Hepatocyte (in vitro differentiated cells): Measurements from ENCODE around the gene HSF2BP. TPM values are rescaled to one million over a fixed set of nuclear protein-coding genes. Genes with fewer than 3 reads are reported as not detected.

Source experiments
- DNase-seq: peaks from one replicate; pipeline ENCODE4 v3.0.0-alpha.2; 2016; ENCODE audit warnings: low spot score
- H2AFZ ChIP-seq: fragments of 200-600 bp; sonication (generic); 2 replicates; pipeline ENCODE4 v1.6.0; 2016; ENCODE audit warnings: antibody characterized with exemption, mild to moderate bottlenecking
- H3K27ac ChIP-seq: fragments of 200-600 bp; sonication (generic); 2 replicates; pipeline ENCODE4 v1.5.1; 2016; ENCODE audit warnings: mild to moderate bottlenecking
- H3K27me3 ChIP-seq: fragments of 200-600 bp; sonication (generic); 2 replicates; pipeline ENCODE4 v1.6.1; 2016
- H3K36me3 ChIP-seq: fragments of 200-600 bp; sonication (generic); replicated peaks from 2 replicates; pipeline ENCODE4 v1.5.1; 2016; ENCODE audit warnings: low read depth; ENCODE audit not compliant: insufficient read depth
- H3K4me1 ChIP-seq: fragments of 200-600 bp; sonication (generic); 2 replicates; pipeline ENCODE4 v1.5.1; 2016; ENCODE audit warnings: mild to moderate bottlenecking, moderate library complexity; ENCODE audit not compliant: insufficient read depth
- H3K4me2 ChIP-seq: fragments of 200-600 bp; sonication (generic); 2 replicates; pipeline ENCODE4 v1.6.0; 2016
- H3K4me3 ChIP-seq: fragments of 200-600 bp; sonication (generic); 2 replicates; pipeline ENCODE4 v1.5.1; 2016; ENCODE audit warnings: mild to moderate bottlenecking
- H3K79me2 ChIP-seq: fragments of 200-600 bp; sonication (generic); 2 replicates; pipeline ENCODE4 v1.6.0; 2017; ENCODE audit warnings: mild to moderate bottlenecking
- H3K9me2 ChIP-seq: fragments of 200-600 bp; sonication (generic); replicated peaks from 2 replicates; pipeline ENCODE4 v1.6.0; 2017; ENCODE audit warnings: mild to moderate bottlenecking; ENCODE audit not compliant: insufficient read depth
- H3K9me3 ChIP-seq: fragments of 200-600 bp; sonication (generic); 2 replicates; pipeline ENCODE4 v1.5.1; 2016; ENCODE audit warnings: low read depth, mild to moderate bottlenecking
- H4K20me1 ChIP-seq: fragments of 200-600 bp; sonication (generic); 2 replicates; pipeline ENCODE4 v1.6.0; 2016; ENCODE audit warnings: mild to moderate bottlenecking; ENCODE audit not compliant: insufficient read depth, poor library complexity, severe bottlenecking
- CTCF ChIP-seq: fragments of 200-600 bp; sonication (generic); IDR thresholded peaks from 2 replicates; pipeline ENCODE4 v1.5.1; 2016; ENCODE audit warnings: antibody characterized with exemption, mild to moderate bottlenecking; ENCODE audit not compliant: poor library complexity
- EZH2 ChIP-seq: fragments of 200-600 bp; sonication (generic); IDR thresholded peaks from 2 replicates; pipeline ENCODE4 v1.6.1; 2016; ENCODE audit warnings: antibody characterized with exemption, mild to moderate bottlenecking, borderline replicate concordance
- EZH2phosphoT487 ChIP-seq: fragments of 200-600 bp; sonication (generic); IDR thresholded peaks from one replicate; pipeline ENCODE4 v1.6.1; 2018; ENCODE audit warnings: antibody characterized with exemption, mild to moderate bottlenecking, low read depth, moderate library complexity; ENCODE audit not compliant: unreplicated experiment, severe bottlenecking
- WGBS: methylation state at CpG from one replicate; pipeline ENCODE4 v1.1.6; 2016; ENCODE audit warnings: low lambda C conversion rate; ENCODE audit errors: missing lambda C conversion rate; 5-methylcytosine and 5-hydroxymethylcytosine counted together
- polyA plus RNA-seq: library from polyadenylated mRNA; unstranded; fragments of >200 nt; fragmentation: Nextera tagmentation; extraction: Ambion mirVana; gene quantifications from 2 replicates; pipeline ENCODE4 v1.2.1, GENCODE V29; 2016
- total RNA-seq: library from RNA; depleted of rRNA; stranded (reverse); fragments of >200 nt; gene quantifications from 2 replicates; pipeline ENCODE4 v1.2.3, GENCODE V29; 2014

Gene HSF2BP
- total and polyA plus RNA-seq, 2 experiments from 2014 or later: 1.3 to 1.4 TPM

GRCh38 chr21:43609501-43610340 is 49.6 kb downstream of the HSF2BP start:
- Histone ChIP-seq H4K20me1 (no peaks in the 10 kb centered on the region), H3K36me3 (no peaks in the 10 kb centered on the region), H3K9me2 (no peaks in the 10 kb centered on the region), H3K4me3 (no peak overlapping the region), H3K9me3 (no peaks in the 10 kb centered on the region), H3K4me2 (peak overlapping the region; percentile 29), H3K79me2 (no peaks in the 10 kb centered on the region), H3K27ac (peak overlapping the region; percentile 60), H3K4me1 (peaks cover 39% of the 10 kb centered on the region), H3K27me3 (no peaks in the 10 kb centered on the region), H2AFZ (no peak overlapping the region)
- peak; percentile 68 for DNase-seq
- WGBS: 50% methylated on average over 8 of the region's 8 CpGs
- TF ChIP-seq CTCF (no peak), EZH2 (no peak), EZH2phosphoT487 (no peak)

- WGBS: 67% methylated on average over 2 of the region's 2 CpGs
- Histone ChIP-seq H3K27me3 (no peaks in the 10 kb centered on the region), H2AFZ (no peak overlapping the region), H3K27ac (peak overlapping the region; percentile 60), H3K9me3 (no peaks in the 10 kb centered on the region), H3K4me3 (no peak overlapping the region), H4K20me1 (no peaks in the 10 kb centered on the region), H3K4me1 (peaks cover 39% of the 10 kb centered on the region), H3K4me2 (no peak overlapping the region), H3K9me2 (no peaks in the 10 kb centered on the region), H3K79me2 (no peaks in the 10 kb centered on the region), H3K36me3 (no peaks in the 10 kb centered on the region)
- TF ChIP-seq EZH2phosphoT487: no peak
- no peak for TF ChIP-seq CTCF
- TF ChIP-seq EZH2: no peak
- no peak for DNase-seq
Measured at GRCh38 chr21:43608664-43609063, 50.6 kb downstream of the HSF2BP start.

- Histone ChIP-seq H3K9me2 (no peaks in the 10 kb centered on the region), H3K36me3 (no peaks in the 10 kb centered on the region), H3K79me2 (no peaks in the 10 kb centered on the region), H4K20me1 (no peaks in the 10 kb centered on the region), H2AFZ (no peak overlapping the region), H3K9me3 (no peaks in the 10 kb centered on the region), H3K27ac (peak overlapping the region; percentile 12), H3K4me2 (no peak overlapping the region), H3K4me1 (peaks cover 39% of the 10 kb centered on the region), H3K27me3 (no peaks in the 10 kb centered on the region), H3K4me3 (no peak overlapping the region)
- WGBS: 89% methylated on average over 3 of the region's 3 CpGs
- no peak for TF ChIP-seq CTCF
- TF ChIP-seq EZH2phosphoT487: no peak
- TF ChIP-seq EZH2: no peak
- DNase-seq: no peak
Measured at GRCh38 chr21:43608225-43608624, 51.1 kb downstream of the HSF2BP start.
